Upper lobe of left lung (tissue), 6 donors: Measurements from ENCODE around the gene ITGB1BP2. TPM values are rescaled to one million over a fixed set of nuclear protein-coding genes. Genes with fewer than 3 reads are reported as not detected.
"Not testable (repeated sequence)": the region's sequence is repeated elsewhere in the genome, so short reads cannot be mapped to it uniquely, and the experiment has no call there.

ENCODE experiments used
- ATAC-seq, 2 donors: fragments of 200-7000 bp; cut with Tn5 transposase; one replicate each; pipeline ENCODE4 v1.9.1; 2022; ENCODE audit warnings: mild to moderate bottlenecking in 2 of 2, moderate library complexity in 2 of 2; ENCODE audit not compliant: low FRiP score in 2 of 2
- DNase-seq, 2 donors: peaks; one replicate each; pipeline ENCODE4 v3.0.0-alpha.2; 2019 to 2020
- H3K27ac ChIP-seq, 4 donors: fragments of 200-600 bp; sonication (generic); one replicate each; pipeline ENCODE4 v1.5.1; 2016 to 2019
- H3K27me3 ChIP-seq, 4 donors: fragments of 200-600 bp; sonication (generic); one replicate each; pipeline ENCODE4 v1.5.1; 2017 to 2019
- H3K36me3 ChIP-seq, 4 donors: fragments of 200-600 bp; sonication (generic); one replicate each; pipeline ENCODE4 v1.5.1; 2016 to 2019
- H3K4me1 ChIP-seq, 4 donors: fragments of 200-600 bp; sonication (generic); one replicate each; pipeline ENCODE4 v1.5.1; 2018 to 2019
- H3K4me3 ChIP-seq, 4 donors: fragments of 200-600 bp; sonication (generic); one replicate each; pipeline ENCODE4 v1.5.1; 2017 to 2019; ENCODE audit warnings: mild to moderate bottlenecking in 2 of 4, moderate library complexity in 1 of 4
- H3K9me3 ChIP-seq, 4 donors: fragments of 200-600 bp; sonication (generic); one replicate each; pipeline ENCODE4 v1.5.1; 2018 to 2019
- CTCF ChIP-seq, 6 experiments: fragments of 450-650 bp in 4 of 6; fragments of 200-600 bp in 2 of 6; sonication (generic) in 2 of 6; IDR thresholded peaks; one replicate each; pipeline ENCODE4 v1.5.1; 2016 to 2019; ENCODE audit warnings: antibody characterized with exemption in 6 of 6
- EP300 ChIP-seq, 4 donors: sonication (generic); formaldehyde crosslinking; IDR thresholded peaks; one replicate each; pipeline ENCODE4 v1.5.1; 2017; ENCODE audit warnings: antibody characterized with exemption in 4 of 4, control low read depth in 2 of 4
- POLR2A ChIP-seq, 4 donors: fragments of 450-650 bp; IDR thresholded peaks; one replicate each; pipeline ENCODE4 v1.5.1; 2016 to 2017; ENCODE audit warnings: antibody characterized with exemption in 4 of 4, mild to moderate bottlenecking in 2 of 4
- POLR2AphosphoS5 ChIP-seq, 2 donors: sonication (generic); formaldehyde crosslinking; IDR thresholded peaks; one replicate each; pipeline ENCODE4 v1.5.1; 2017; ENCODE audit warnings: antibody characterized with exemption in 2 of 2
- WGBS, 2 donors: methylation state at CpG; one replicate each; pipeline ENCODE4 v1.1.5; 2017 to 2018; 5-methylcytosine and 5-hydroxymethylcytosine counted together
- total RNA-seq, 6 donors: library from RNA; depleted of rRNA in 4 of 6; stranded (reverse); fragments of >200 nt in 4 of 6; gene quantifications; one replicate each; pipeline versions ENCODE4 v1.1.0 to v1.2.1, GENCODE V29; 2016 to 2021
- donor health status: DM: no; HTN: no; CAD: no; lungs with moderate emphysema.
- donor health status: DM: no; HTN: yes; CAD: no; lungs with severe emphysema.

The ITGB1BP2 gene
- total RNA-seq, 6 donors from 2014 or later, result 0.67 to 3.2 (median 1.6) TPM; not detected in 1

GRCh38 chrX:71292669-71293365, 8.7 kb upstream of the ITGB1BP2 start:
- peaks cover 9 to 77% (median 49%) of the 10 kb centered on the region in 4 donors for H3K36me3 ChIP-seq
- TF ChIP-seq EP300 (IDR thresholded peaks at IDR 0.05) (no peak), POLR2AphosphoS5 (IDR thresholded peaks at IDR 0.05) (no peak), POLR2A (IDR thresholded peaks at IDR 0.05) (no peak), CTCF (IDR thresholded peaks at IDR 0.05) (no peak)
- H3K9me3 ChIP-seq, result no peaks in the 10 kb centered on the region
- 78 to 93% methylated on average over 5 to 7 of the region's 7 CpGs for whole genome bisulfite sequencing, 2 donors
- DNase-seq (no peak), ATAC-seq (no peak)
- peaks cover 0 to 4% (median 1%) of the 10 kb centered on the region in 4 donors for H3K4me1 ChIP-seq
- no peak overlapping the region for H3K4me3 ChIP-seq
- H3K27ac ChIP-seq, result no peak overlapping the region
- H3K27me3 ChIP-seq, result no peaks in the 10 kb centered on the region

DNA sequence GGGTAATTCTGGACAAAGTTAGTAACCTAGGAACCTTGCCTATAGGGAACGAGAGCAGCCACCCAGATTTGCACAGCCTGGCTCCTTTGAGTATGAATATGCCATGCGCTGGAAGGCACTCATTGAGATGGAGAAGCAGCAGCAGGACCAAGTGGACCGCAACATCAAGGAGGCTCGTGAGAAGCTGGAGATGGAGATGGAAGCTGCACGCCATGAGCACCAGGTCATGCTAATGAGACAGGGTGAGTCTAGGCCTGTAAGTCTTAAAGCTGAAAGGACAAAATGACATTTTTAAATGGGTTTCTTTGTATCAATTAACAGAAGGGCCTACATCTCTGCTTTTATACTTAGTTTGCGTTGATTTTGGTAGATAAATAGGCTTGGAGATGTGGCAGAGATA, 4.7 kb upstream of the ITGB1BP2 start:
- Histone ChIP-seq H3K4me1 (no peaks in the 10 kb centered on the region), H3K27ac (no peak overlapping the region), H3K4me3 (no peak overlapping the region), H3K9me3 (no peaks in the 10 kb centered on the region), H3K36me3 (peaks cover 9 to 92% (median 63%) of the 10 kb centered on the region in 4 donors), H3K27me3 (no peaks in the 10 kb centered on the region)
- DNase-seq (no peak), ATAC-seq (no peak)
- no peak for TF ChIP-seq POLR2A (IDR thresholded peaks at IDR 0.05)
- whole genome bisulfite sequencing, 2 donors, result 89 to 96% methylated on average over 6 of the region's 6 CpGs

GRCh38 chrX:71298119-71298518, 3.4 kb upstream of the ITGB1BP2 start:
- ATAC-seq (no peak), DNase-seq (no peak)
- TF ChIP-seq POLR2AphosphoS5 (IDR thresholded peaks at IDR 0.05) (no peak), CTCF (IDR thresholded peaks at IDR 0.05) (no peak), EP300 (IDR thresholded peaks at IDR 0.05) (no peak), POLR2A (IDR thresholded peaks at IDR 0.05) (no peak)
- H3K27me3 ChIP-seq, result no peaks in the 10 kb centered on the region
- H3K4me3 ChIP-seq, result no peak overlapping the region
- WGBS, 2 donors, result 54 to 69% methylated on average over 3 of the region's 3 CpGs
- H3K36me3 ChIP-seq, result peaks cover 9 to 79% (median 53%) of the 10 kb centered on the region in 4 donors
- H3K9me3 ChIP-seq, result no peaks in the 10 kb centered on the region
- no peak overlapping the region for H3K27ac ChIP-seq
- H3K4me1 ChIP-seq, result no peaks in the 10 kb centered on the region

- H3K9me3 ChIP-seq, DNase-seq, H3K27me3 ChIP-seq, H3K4me1 ChIP-seq, H3K27ac ChIP-seq, ATAC-seq, H3K4me3 ChIP-seq: not testable (repeated sequence)
- WGBS, 2 donors, result 76 to 100% methylated on average over 2 to 6 of the region's 7 CpGs
- H3K36me3 ChIP-seq, result peaks cover 6 to 60% (median 38%) of the 10 kb centered on the region in 4 donors
These were observed 1.5 kb upstream of the ITGB1BP2 start for GRCh38 chrX:71300064-71300463.

- not testable (repeated sequence) for H3K27me3 ChIP-seq, H3K4me1 ChIP-seq, H3K27ac ChIP-seq, DNase-seq, H3K4me3 ChIP-seq, H3K9me3 ChIP-seq, ATAC-seq
- 88 to 90% methylated on average over 5 to 7 of the region's 7 CpGs for WGBS, 2 donors
- H3K36me3 ChIP-seq, result peaks cover 6 to 55% (median 35%) of the 10 kb centered on the region in 4 donors
These were observed 1.1 kb upstream of the ITGB1BP2 start for GRCh38 chrX:71300495-71300894.

GRCh38 chrX:71302461-71303213, 1.1 kb downstream of the ITGB1BP2 start:
- whole genome bisulfite sequencing, 2 donors, result 60 to 75% methylated on average over 3 to 5 of the region's 5 CpGs
- Histone ChIP-seq H3K4me3 (no peak overlapping the region), H3K9me3 (no peaks in the 10 kb centered on the region), H3K36me3 (peaks cover 0 to 35% (median 20%) of the 10 kb centered on the region in 4 donors), H3K27me3 (no peaks in the 10 kb centered on the region), H3K27ac (no peak overlapping the region), H3K4me1 (no peaks in the 10 kb centered on the region)
- no peak for DNase-seq
- ATAC-seq, result no peak
- TF ChIP-seq POLR2A (IDR thresholded peaks at IDR 0.05) (no peak), CTCF (IDR thresholded peaks at IDR 0.05) (no peak), EP300 (IDR thresholded peaks at IDR 0.05) (no peak), POLR2AphosphoS5 (IDR thresholded peaks at IDR 0.05) (no peak)
